Vagina (tissue), 2 donors: Measurements from ENCODE around the gene PLXDC1.

Experiments used
- CTCF ChIP-seq, 3 experiments: fragments of 450-650 bp in 2 of 3; fragments of 200-600 bp in 1 of 3; sonication (generic) in 1 of 3; IDR thresholded peaks; one replicate each; pipeline ENCODE4 v1.5.1; 2017 to 2019; ENCODE audit warnings: antibody characterized with exemption in 3 of 3, mild to moderate bottlenecking in 2 of 3, moderate library complexity in 2 of 3
- POLR2AphosphoS5 ChIP-seq, 2 donors: sonication (generic); formaldehyde crosslinking; IDR thresholded peaks; one replicate each; pipeline ENCODE4 v1.9.0; 2017; ENCODE audit warnings: antibody characterized with exemption in 2 of 2, mild to moderate bottlenecking in 2 of 2, low read depth in 1 of 2; ENCODE audit not compliant: insufficient read depth in 1 of 2

- TF ChIP-seq CTCF (IDR thresholded peaks at IDR 0.05): no peak
- no peak for TF ChIP-seq POLR2AphosphoS5 (IDR thresholded peaks at IDR 0.05; ENCODE audit: insufficient read depth in 1 of 2, low read depth in 1 of 2)
Measured at GRCh38 chr17:39158623-39159022, 7.2 kb upstream of the PLXDC1 start.
